ENCODE data around the gene DDX17.

The DDX17 gene

GRCh38 chr22:38446018-38446601 lies 60.0 kb downstream of the DDX17 start:
- DNase-seq = no peak

- DNase-seq = no peak
Observed at GRCh38 chr22:38444783-38445182, 61.3 kb downstream of the DDX17 start.

- DNase-seq = no peak
Observed at GRCh38 chr22:38443628-38444521, 62.2 kb downstream of the DDX17 start.

- no peak for DNase-seq
Observed at GRCh38 chr22:38442967-38443627, 63.0 kb downstream of the DDX17 start.

GRCh38 chr22:38441620-38442287 lies 64.4 kb downstream of the DDX17 start:
- DNase-seq = no peak

GRCh38 chr22:38440747-38441350 lies 65.3 kb downstream of the DDX17 start:
- DNase-seq = no peak

- no peak for DNase-seq
Observed at GRCh38 chr22:38437416-38437815, 68.7 kb downstream of the DDX17 start.

GRCh38 chr22:38436629-38437395 lies 69.3 kb downstream of the DDX17 start:
- DNase-seq = no peak

- DNase-seq = no peak
Observed at GRCh38 chr22:38435965-38436364, 70.1 kb downstream of the DDX17 start.

GRCh38 chr22:38435010-38435409 lies 71.1 kb downstream of the DDX17 start:
- DNase-seq = no peak

GRCh38 chr22:38433871-38434270 lies 72.2 kb downstream of the DDX17 start:
- no peak for DNase-seq
